HG02885 (cell line): Measurements from ENCODE around the gene PHETA2.

Experiments used
- ATAC-seq: cut with Tn5 transposase; IDR thresholded peaks from one replicate; pipeline ENCODE4 v1.9.1; 2021; ENCODE audit warnings: mild to moderate bottlenecking; ENCODE audit not compliant: unreplicated experiment, poor library complexity

Gene PHETA2

GRCh38 chr22:42074132-42074811 lies at the start of gene PHETA2:
Gene PHETA2, plus strand, starts transcription at chr22:42074248. Its CDS starts 3,046 bp downstream, at chr22:42077294.
- ATAC-seq: no peak

GRCh38 chr22:42025421-42025820 lies 48.6 kb upstream of the PHETA2 start:
- no peak for ATAC-seq

- no peak for ATAC-seq
Measured at GRCh38 chr22:42026705-42027104, 47.3 kb upstream of the PHETA2 start.

GRCh38 chr22:42033263-42034181 lies 40.5 kb upstream of the PHETA2 start:
- no peak for ATAC-seq

GRCh38 chr22:42035256-42035655 lies 38.8 kb upstream of the PHETA2 start:
- ATAC-seq: no peak

GRCh38 chr22:42039271-42039670 lies 34.8 kb upstream of the PHETA2 start:
- no peak for ATAC-seq

- no peak for ATAC-seq
Measured at GRCh38 chr22:42041784-42042183, 32.3 kb upstream of the PHETA2 start.

- no peak for ATAC-seq
Measured at GRCh38 chr22:42050641-42051180, 23.3 kb upstream of the PHETA2 start.

- no peak for ATAC-seq
Measured at GRCh38 chr22:42052765-42053164, 21.3 kb upstream of the PHETA2 start.

GRCh38 chr22:42056757-42057511 lies 17.1 kb upstream of the PHETA2 start:
- ATAC-seq: no peak

GRCh38 chr22:42060489-42060888 lies 13.6 kb upstream of the PHETA2 start:
- ATAC-seq: no peak

GRCh38 chr22:42061041-42061440 lies 13.0 kb upstream of the PHETA2 start:
- no peak for ATAC-seq

GRCh38 chr22:42062506-42063170 lies 11.4 kb upstream of the PHETA2 start:
- ATAC-seq: no peak

GRCh38 chr22:42064629-42065028 lies 9.4 kb upstream of the PHETA2 start:
- ATAC-seq: no peak

- no peak for ATAC-seq
Measured at GRCh38 chr22:42065438-42066125, 8.5 kb upstream of the PHETA2 start.

GRCh38 chr22:42066126-42066761 lies 7.8 kb upstream of the PHETA2 start:
- ATAC-seq: no peak

- ATAC-seq: no peak
Measured at GRCh38 chr22:42066937-42067336, 7.1 kb upstream of the PHETA2 start.

- ATAC-seq: no peak
Measured at GRCh38 chr22:42067671-42068251, 6.3 kb upstream of the PHETA2 start.

GRCh38 chr22:42068291-42068690 lies 5.8 kb upstream of the PHETA2 start:
- no peak for ATAC-seq
